ENCODE results near the gene PCDHB8.
"Not testable (repeated sequence)": the region's sequence is repeated elsewhere in the genome, so short reads cannot be mapped to it uniquely, and the experiment has no call there.

DNA sequence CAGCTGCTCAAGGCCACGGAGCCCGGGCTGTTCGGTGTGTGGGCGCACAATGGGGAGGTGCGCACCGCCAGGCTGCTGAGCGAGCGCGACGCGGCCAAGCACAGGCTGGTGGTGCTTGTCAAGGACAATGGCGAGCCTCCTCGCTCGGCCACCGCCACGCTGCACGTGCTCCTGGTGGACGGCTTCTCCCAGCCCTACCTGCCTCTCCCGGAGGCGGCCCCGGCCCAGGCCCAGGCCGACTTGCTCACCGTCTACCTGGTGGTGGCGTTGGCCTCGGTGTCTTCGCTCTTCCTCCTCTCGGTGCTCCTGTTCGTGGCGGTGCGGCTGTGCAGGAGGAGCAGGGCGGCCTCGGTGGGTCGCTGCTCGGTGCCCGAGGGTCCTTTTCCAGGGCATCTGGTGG is 11.5 kb downstream of the PCDHB8 start:
- TF ChIP-seq, protein P1, sequence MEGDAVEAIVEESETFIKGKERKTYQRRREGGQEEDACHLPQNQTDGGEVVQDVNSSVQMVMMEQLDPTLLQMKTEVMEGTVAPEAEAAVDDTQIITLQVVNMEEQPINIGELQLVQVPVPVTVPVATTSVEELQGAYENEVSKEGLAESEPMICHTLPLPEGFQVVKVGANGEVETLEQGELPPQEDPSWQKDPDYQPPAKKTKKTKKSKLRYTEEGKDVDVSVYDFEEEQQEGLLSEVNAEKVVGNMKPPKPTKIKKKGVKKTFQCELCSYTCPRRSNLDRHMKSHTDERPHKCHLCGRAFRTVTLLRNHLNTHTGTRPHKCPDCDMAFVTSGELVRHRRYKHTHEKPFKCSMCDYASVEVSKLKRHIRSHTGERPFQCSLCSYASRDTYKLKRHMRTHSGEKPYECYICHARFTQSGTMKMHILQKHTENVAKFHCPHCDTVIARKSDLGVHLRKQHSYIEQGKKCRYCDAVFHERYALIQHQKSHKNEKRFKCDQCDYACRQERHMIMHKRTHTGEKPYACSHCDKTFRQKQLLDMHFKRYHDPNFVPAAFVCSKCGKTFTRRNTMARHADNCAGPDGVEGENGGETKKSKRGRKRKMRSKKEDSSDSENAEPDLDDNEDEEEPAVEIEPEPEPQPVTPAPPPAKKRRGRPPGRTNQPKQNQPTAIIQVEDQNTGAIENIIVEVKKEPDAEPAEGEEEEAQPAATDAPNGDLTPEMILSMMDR (IDR thresholded peaks at IDR 0.05) = not testable (repeated sequence)
- TF ChIP-seq EP300, POLR2A (IDR thresholded peaks at IDR 0.05): not testable (repeated sequence)

Data from upper lobe of left lung (tissue), 4 donors.